GM23338 (cell line): Measurements from ENCODE around the gene HHATL. TPM values are rescaled to one million over a fixed set of nuclear protein-coding genes. Genes with fewer than 3 reads are reported as not detected.
A peak's percentile ranks its signal among the peaks of the same experiment; 100 is the strongest.

Experiments
- ATAC-seq: fragments of 200-7000 bp; cut with Tn5 transposase; 3 replicates; pipeline ENCODE4 v1.9.1; 2020
- DNase-seq: peaks from one replicate; pipeline ENCODE4 v3.0.0-alpha.2; 2015; ENCODE audit warnings: low spot score
- H2AFZ ChIP-seq: fragments of 200-600 bp; sonication (generic); 2 replicates; pipeline ENCODE4 v1.8.0; 2016; ENCODE audit warnings: antibody characterized with exemption, mild to moderate bottlenecking, moderate library complexity
- H3F3A ChIP-seq: fragments of 200-600 bp; sonication (generic); replicated peaks from 2 replicates; pipeline ENCODE4 v1.8.0; 2017; ENCODE audit warnings: antibody characterized with exemption, mixed run types, low read depth
- H3K27ac ChIP-seq: fragments of 200-600 bp; sonication (generic); 2 replicates; pipeline ENCODE4 v1.6.1; 2016; ENCODE audit warnings: low read depth
- H3K27me3 ChIP-seq: fragments of 200-600 bp; sonication (generic); 2 replicates; pipeline ENCODE4 v1.8.0; 2016; ENCODE audit warnings: mild to moderate bottlenecking, mixed run types, moderate library complexity; ENCODE audit not compliant: insufficient read depth
- H3K36me3 ChIP-seq: fragments of 200-600 bp; sonication (generic); 2 replicates; pipeline ENCODE4 v1.8.0; 2016; ENCODE audit warnings: mild to moderate bottlenecking; ENCODE audit not compliant: insufficient read depth
- H3K4me1 ChIP-seq: fragments of 200-600 bp; sonication (generic); 2 replicates; pipeline ENCODE4 v1.8.0; 2016; ENCODE audit warnings: mild to moderate bottlenecking, moderate library complexity; ENCODE audit not compliant: insufficient read depth
- H3K4me2 ChIP-seq: fragments of 200-600 bp; sonication (generic); 2 replicates; pipeline ENCODE4 v1.7.1; 2017; ENCODE audit warnings: mixed run types
- H3K4me3 ChIP-seq: fragments of 200-600 bp; sonication (generic); 2 replicates; pipeline ENCODE4 v1.6.1; 2016; ENCODE audit warnings: mixed run types
- H3K79me2 ChIP-seq: fragments of 200-600 bp; sonication (generic); replicated peaks from 2 replicates; pipeline ENCODE4 v1.8.0; 2017; ENCODE audit warnings: mild to moderate bottlenecking; ENCODE audit not compliant: insufficient read depth
- H3K9me2 ChIP-seq: fragments of 200-600 bp; sonication (generic); 2 replicates; pipeline ENCODE4 v1.8.0; 2017; ENCODE audit not compliant: insufficient read depth
- H4K20me1 ChIP-seq: fragments of 200-600 bp; sonication (generic); replicated peaks from 2 replicates; pipeline ENCODE4 v1.8.0; 2017; ENCODE audit warnings: mild to moderate bottlenecking; ENCODE audit not compliant: insufficient read depth
- H3K27ac Mint-ChIP-seq: 2 replicates; pipeline ENCODE4 v1.8.0; 2020; ENCODE audit warnings: inconsistent platforms, mild to moderate bottlenecking, moderate library complexity, mixed read lengths
- H3K27me3 Mint-ChIP-seq: 3 replicates; pipeline ENCODE4 v1.8.0; 2022; ENCODE audit warnings: low read depth, mild to moderate bottlenecking, moderate library complexity, mixed read lengths, inconsistent platforms; ENCODE audit not compliant: insufficient read depth, poor library complexity
- H3K36me3 Mint-ChIP-seq: 3 replicates; pipeline ENCODE4 v1.8.0; 2021; ENCODE audit warnings: low read depth, mild to moderate bottlenecking, inconsistent platforms, moderate library complexity, mixed read lengths
- H3K4me1 Mint-ChIP-seq: 3 replicates; pipeline ENCODE4 v1.8.0; 2020; ENCODE audit warnings: mild to moderate bottlenecking, inconsistent platforms, mixed read lengths
- H3K4me3 Mint-ChIP-seq: 3 replicates; pipeline ENCODE4 v1.8.0; 2021; ENCODE audit warnings: moderate library complexity, mild to moderate bottlenecking, inconsistent platforms, mixed read lengths
- H3K9me3 Mint-ChIP-seq: 3 replicates; pipeline ENCODE4 v1.8.0; 2020; ENCODE audit warnings: moderate library complexity, mild to moderate bottlenecking, inconsistent platforms, mixed read lengths
- CTCF ChIP-seq, 2 experiments: fragments of 200-600 bp in 1 of 2; sonication (generic) in 1 of 2; conservative IDR thresholded peaks; 2 replicates each; pipeline versions ENCODE4 v1.5.1 to v1.6.1; 2016 to 2017; ENCODE audit warnings: antibody characterized with exemption in 2 of 2, low read depth in 2 of 2, mild to moderate bottlenecking in 2 of 2, moderate library complexity in 1 of 2
- STAT1 ChIP-seq: IDR thresholded peaks from one replicate; pipeline ENCODE4 v1.6.1; 2016; ENCODE audit warnings: antibody characterized with exemption; ENCODE audit not compliant: unreplicated experiment
- ZNF462 ChIP-seq: fragments of 250-450 bp; sonication (Bioruptor Pico); IDR thresholded peaks from 2 replicates; pipeline ENCODE4 v1.5.0; 2020; ENCODE audit warnings: mild to moderate bottlenecking, moderate library complexity
- polyA plus RNA-seq: library from polyadenylated mRNA; unstranded; fragments of >200 nt; fragmentation: Nextera tagmentation; extraction: Ambion mirVana; gene quantifications from 2 replicates; pipeline ENCODE4 v1.2.1, GENCODE V29; 2016
- total RNA-seq: library from RNA; depleted of rRNA; stranded (reverse); fragments of >200 nt; shearing (Covaris generic); gene quantifications from 2 replicates; pipeline ENCODE4 v1.2.3, GENCODE V29; 2014

Gene HHATL
- total and polyA plus RNA-seq, 2 experiments from 2014 or later, result not detected

GRCh38 chr3:42698216-42698910, 4.2 kb downstream of the HHATL start:
- no peaks in the 10 kb centered on the region for H3K36me3 Mint-ChIP-seq
- no peak for DNase-seq
- no peak overlapping the region for H3K4me3 Mint-ChIP-seq
- ATAC-seq, result no peak
- H3K4me1 ChIP-seq, result no peaks in the 10 kb centered on the region
- no peak overlapping the region for H2AFZ ChIP-seq
- no peaks in the 10 kb centered on the region for H3K27me3 ChIP-seq
- no peaks in the 10 kb centered on the region for H3K36me3 ChIP-seq
- peaks cover 8% of the 10 kb centered on the region for H3K27me3 Mint-ChIP-seq
- no peaks in the 10 kb centered on the region for H3K9me3 Mint-ChIP-seq
- no peaks in the 10 kb centered on the region for H4K20me1 ChIP-seq
- no peaks in the 10 kb centered on the region for H3K9me2 ChIP-seq
- no peak overlapping the region for H3K4me3 ChIP-seq
- H3K79me2 ChIP-seq, result no peaks in the 10 kb centered on the region
- H3K27ac Mint-ChIP-seq, result no peak overlapping the region
- no peak overlapping the region for H3K4me2 ChIP-seq
- peaks cover 8% of the 10 kb centered on the region for H3K4me1 Mint-ChIP-seq
- TF ChIP-seq CTCF (conservative IDR thresholded peaks at IDR 0.05; ENCODE audit: low read depth in 2 of 2), result no peak
- no peak for TF ChIP-seq STAT1
- no peaks in the 10 kb centered on the region for H3F3A ChIP-seq
- no peak overlapping the region for H3K27ac ChIP-seq

DNA sequence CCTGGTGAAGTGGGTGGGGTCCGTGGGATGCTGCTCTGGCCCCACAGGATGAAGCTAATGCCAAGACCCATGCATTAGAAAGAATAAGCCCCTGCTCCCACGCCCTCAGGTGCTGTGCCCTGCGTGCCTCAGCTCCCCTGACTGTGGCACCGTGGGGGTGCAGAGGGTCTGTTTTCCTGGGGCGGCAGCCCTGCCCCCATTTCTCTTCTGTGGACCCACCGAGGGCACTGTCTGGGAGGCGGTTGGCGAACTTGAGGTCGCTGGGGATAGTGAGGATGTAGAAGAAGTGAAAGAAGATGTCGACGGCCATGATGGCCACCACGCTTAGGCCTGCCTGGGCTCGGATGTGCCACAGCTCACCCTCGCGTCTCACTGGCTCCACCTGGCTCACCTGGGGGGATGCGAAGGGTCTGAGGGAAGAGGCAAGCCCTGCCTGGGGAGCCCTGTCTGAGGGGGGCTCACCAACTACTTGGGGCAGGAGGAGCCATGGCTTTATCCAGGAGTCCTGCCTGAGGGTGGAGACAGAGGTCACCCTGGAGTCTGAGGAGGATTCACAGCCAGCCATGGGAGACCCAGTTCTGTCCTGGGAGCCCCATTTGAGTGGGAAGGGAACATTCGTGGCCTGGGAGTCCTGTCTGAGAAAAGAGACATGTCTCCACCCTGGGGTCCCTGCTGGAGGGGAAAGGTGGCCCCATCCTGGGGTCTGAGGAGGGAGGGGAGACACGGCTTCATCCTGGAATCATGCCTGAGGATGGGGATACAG, 5.1 kb downstream of the HHATL start:
- H3K27ac ChIP-seq, result no peak overlapping the region
- Mint-ChIP-seq H3K27me3 (peaks cover 1% of the 10 kb centered on the region), H3K9me3 (no peaks in the 10 kb centered on the region), H3K4me3 (no peak overlapping the region), H3K36me3 (no peaks in the 10 kb centered on the region), H3K4me1 (peaks cover 5% of the 10 kb centered on the region; the same call in 2 of the 3 replicates), H3K27ac (no peak overlapping the region)
- no peak overlapping the region for H3K4me2 ChIP-seq
- H2AFZ ChIP-seq, result no peak overlapping the region
- no peaks in the 10 kb centered on the region for H3K27me3 ChIP-seq
- no peaks in the 10 kb centered on the region for H3K9me2 ChIP-seq
- no peak overlapping the region for H3K4me3 ChIP-seq
- no peaks in the 10 kb centered on the region for H3K4me1 ChIP-seq
- H3K79me2 ChIP-seq, result no peaks in the 10 kb centered on the region
- TF ChIP-seq CTCF (conservative IDR thresholded peaks at IDR 0.05; ENCODE audit: low read depth in 2 of 2), result peak in 1 of 2 experiments; percentile 10; a peak in 1 of 4 replicates
- TF ChIP-seq ZNF462 (CRISPR knock-in tag), result no peak
- no peak for ATAC-seq
- no peaks in the 10 kb centered on the region for H4K20me1 ChIP-seq
- H3F3A ChIP-seq, result no peaks in the 10 kb centered on the region
- no peak for DNase-seq
- H3K36me3 ChIP-seq, result no peaks in the 10 kb centered on the region
